GM18517 (cell line): ENCODE measurements around the gene MT4.

Experiments
- ATAC-seq: cut with Tn5 transposase; IDR thresholded peaks from one replicate; pipeline ENCODE4 v1.9.1; 2021; ENCODE audit warnings: mild to moderate bottlenecking, moderate library complexity; ENCODE audit not compliant: unreplicated experiment

The MT4 gene

GRCh38 chr16:56564793-56565477, at the start of gene MT4:
MT4 (plus strand) TSS chr16:56565073; CDS start chr16:56565129, 56 bp downstream.
- ATAC-seq, result no peak

- no peak for ATAC-seq
Measured at GRCh38 chr16:56515665-56516064, 49.2 kb upstream of the MT4 start.

- ATAC-seq, result no peak
Measured at GRCh38 chr16:56517206-56517605, 47.7 kb upstream of the MT4 start.

DNA sequence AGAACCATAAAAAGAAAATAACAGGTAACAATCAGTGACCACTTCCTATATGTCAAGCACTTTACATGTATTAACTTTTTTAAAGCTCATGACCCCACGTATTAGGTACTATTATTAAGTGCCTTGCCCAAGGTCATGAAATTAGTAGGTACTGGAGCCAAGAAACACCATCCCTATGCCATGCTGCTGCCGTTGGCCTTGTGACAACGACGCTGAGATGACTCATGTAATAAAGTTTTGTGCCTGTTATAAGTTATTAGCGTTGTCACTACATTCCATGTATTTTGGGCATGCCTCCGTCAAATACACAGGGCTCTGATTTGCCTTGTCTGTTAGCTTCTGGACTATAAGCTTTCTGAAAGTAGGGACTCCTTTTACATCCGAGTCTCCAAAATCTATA, 46.4 kb upstream of the MT4 start:
- ATAC-seq, result no peak

- peak; percentile 58 for ATAC-seq
Measured at GRCh38 chr16:56519459-56520250, 45.2 kb upstream of the MT4 start, which contains the start of gene BBS2. BBS2 (minus strand) TSS chr16:56520024; CDS start chr16:56519862, 162 bp downstream.

DNA sequence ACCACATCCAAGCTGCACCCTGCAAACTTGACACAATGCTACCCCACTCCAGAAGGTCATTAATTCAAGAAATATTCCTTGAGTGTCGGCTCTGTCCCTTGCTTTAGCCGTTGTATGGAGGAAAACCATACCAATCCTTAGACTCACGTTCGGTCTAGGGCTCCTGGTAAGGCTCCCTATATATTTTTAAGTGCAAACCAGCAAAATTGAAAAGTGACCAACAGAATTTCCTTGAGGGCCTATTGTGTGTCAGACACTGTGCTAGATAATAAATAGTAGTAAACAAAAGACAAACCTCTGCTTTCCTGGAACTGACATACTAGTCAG, 44.7 kb upstream of the MT4 start:
- ATAC-seq, result peak; percentile 12

DNA sequence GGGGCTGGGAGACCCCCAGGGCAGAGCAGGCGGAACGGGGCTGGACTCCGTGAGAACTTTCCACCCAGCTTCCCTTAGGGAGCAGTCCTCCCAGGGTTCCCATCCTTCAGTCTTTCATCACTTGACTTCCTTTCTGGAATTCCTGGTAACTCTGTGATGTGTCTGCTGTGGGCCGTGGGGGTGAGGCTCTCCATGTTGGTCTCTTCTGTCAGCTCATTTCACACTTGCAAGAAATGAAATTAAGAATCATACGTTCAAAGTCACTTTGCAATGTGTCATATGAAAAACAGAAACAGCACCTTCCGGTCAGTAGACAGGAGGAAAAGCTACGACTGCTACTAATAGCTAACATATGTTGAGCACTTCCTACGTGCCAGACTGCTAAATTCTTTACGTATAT, 39.6 kb upstream of the MT4 start:
- ATAC-seq, result no peak

GRCh38 chr16:56530872-56531271, 34.0 kb upstream of the MT4 start:
- no peak for ATAC-seq

DNA sequence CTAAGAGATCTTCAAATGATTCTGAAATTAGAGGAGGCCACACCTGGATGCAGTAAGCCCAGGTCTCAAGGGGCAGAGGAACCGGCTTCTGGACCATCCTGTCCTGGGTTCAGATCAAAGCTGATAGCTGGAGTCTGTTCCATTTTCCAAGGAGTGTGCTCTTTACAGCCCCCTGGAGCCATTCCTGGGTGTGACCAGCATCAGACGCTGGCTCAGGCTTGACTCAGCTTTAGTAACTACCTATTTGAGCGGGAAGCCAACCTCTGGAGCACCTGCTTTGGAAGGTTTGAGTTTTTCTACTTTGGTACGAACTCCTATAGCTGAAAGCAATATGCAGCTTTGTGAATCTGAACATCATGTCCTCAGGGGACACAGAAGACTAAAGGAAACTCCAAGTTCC, 32.2 kb upstream of the MT4 start:
- ATAC-seq, result no peak

DNA sequence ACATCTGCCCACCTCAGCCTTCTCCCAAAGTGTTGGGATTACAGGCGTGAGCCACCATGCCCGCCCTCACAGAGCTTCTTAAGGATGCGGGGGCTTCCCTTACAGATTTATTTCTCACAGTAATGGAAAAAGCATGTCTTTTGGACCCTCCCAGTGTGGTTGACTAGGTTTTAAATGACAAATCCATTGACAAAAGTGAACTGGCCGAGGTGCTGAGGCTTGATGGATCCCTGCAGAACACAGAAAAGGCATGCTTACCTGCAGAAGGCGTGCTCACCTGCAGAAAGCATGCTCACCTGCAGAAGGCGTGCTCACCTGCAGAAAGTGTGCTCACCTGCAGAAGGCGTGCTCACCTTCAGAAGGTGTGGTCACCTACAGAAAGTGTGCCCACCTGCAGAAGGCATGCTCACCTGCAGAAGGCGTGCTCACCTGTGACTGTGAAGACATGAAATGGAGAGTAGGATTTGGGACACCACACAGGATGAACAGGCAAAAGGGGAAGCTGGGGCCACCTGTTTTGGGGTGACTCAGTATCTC, 30.0 kb upstream of the MT4 start:
- ATAC-seq, result no peak

DNA sequence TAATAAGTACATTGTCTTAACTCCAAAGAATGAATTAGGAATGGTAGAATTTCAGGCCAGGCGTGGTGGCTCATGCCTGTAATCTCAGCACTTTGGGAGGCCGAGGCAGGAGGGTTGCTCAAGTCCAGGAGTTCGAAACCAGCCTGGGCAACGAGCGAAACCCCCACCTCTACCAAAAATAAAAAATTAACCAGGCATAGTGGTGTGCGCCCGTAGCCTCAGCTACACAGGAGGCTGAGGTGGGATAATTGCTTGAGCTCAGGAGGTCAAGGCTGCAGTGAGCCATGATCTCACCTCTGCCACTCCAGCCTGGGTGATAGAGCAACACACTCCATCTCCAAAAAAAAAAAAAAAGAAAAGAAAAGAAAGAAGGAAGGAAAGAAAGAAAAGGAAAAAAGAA, 26.5 kb upstream of the MT4 start:
- no peak for ATAC-seq

DNA sequence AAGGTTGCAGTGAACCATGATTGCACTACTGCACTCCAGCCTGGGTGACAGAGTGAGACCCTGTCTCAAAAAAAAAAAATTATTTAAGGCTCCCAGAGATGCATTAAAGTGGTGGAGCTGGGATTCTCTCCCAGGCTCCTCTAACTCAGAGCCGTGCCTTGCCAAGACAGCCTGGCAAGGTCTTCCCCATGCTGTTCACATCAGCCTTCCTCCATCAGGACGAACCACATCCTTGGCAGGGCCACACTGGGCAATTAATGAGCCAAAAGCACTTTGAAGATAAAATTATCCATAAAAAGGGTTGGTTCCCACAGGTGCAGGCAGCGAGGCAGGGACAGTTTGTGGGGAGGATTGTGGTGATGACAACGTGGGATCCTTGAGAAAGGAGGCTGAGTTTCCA, 25.2 kb upstream of the MT4 start:
- ATAC-seq, result no peak

DNA sequence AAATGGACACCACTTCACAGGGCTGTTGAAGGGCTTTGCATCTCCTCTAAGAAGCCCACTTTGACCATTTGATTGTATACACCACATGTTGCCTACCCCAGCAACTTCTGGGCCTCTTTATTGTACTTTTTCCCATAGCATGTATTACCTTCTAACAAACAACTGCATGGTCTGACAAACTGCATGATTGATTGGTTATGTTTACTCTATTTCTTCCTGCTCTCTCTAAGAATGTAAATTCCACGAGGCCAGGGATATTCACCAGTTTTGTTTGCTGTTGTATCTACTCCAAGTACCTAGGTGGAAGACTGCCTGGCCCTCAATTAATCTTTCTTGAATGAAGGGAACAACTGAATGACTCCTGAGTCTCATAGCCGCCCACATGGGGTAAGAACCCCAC, 22.8 kb upstream of the MT4 start:
- no peak for ATAC-seq

- ATAC-seq, result no peak
Measured at GRCh38 chr16:56547120-56547948, 17.5 kb upstream of the MT4 start.

DNA sequence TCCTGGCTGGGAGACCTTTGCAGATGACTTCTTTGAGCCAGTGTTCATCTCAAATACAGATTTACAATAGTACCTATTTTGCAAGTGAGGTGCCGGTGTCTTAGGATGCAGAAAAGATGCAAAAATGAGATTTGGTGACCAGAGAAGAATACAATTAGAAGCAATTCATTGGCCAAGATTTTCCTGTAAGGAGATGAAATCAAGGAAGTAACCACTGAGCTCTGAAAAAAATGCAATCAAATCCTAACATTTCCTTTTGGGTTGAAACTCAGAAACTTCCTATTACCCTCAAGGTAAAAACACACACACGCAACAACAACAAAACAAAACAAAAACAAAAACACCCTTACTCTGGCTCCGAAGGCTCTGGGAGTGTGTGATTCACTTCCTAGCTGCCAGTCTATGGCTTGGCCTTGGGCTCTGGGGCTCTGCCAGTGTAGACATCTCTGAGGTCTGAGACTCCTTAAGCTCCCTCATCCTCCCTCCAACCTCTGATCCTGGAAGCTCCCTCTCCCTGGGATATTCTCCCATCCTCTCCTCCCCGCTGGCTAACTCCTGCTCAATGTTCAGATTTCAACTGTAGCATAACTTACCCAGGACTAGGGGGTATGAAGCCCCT, 16.8 kb upstream of the MT4 start:
- ATAC-seq, result no peak

DNA sequence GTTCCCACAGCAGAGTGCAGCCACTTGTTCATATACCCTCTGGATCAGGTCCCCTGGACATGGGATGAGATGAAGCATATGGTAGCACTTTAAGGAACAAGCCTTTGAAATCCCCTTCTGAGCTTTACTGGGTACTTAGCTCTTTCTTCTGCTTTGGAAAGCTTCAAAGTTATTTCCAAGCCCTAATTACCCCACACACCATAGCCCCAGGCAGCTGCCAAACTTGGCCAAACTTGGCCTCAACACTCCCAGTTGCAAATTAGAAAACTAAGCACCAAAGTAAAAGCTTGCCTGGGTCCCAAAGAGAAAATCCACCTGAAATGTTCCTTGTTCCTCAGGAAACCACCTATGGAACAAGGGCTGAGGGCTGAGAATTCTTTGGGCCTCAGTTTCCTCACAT, 15.7 kb upstream of the MT4 start:
- ATAC-seq, result no peak

DNA sequence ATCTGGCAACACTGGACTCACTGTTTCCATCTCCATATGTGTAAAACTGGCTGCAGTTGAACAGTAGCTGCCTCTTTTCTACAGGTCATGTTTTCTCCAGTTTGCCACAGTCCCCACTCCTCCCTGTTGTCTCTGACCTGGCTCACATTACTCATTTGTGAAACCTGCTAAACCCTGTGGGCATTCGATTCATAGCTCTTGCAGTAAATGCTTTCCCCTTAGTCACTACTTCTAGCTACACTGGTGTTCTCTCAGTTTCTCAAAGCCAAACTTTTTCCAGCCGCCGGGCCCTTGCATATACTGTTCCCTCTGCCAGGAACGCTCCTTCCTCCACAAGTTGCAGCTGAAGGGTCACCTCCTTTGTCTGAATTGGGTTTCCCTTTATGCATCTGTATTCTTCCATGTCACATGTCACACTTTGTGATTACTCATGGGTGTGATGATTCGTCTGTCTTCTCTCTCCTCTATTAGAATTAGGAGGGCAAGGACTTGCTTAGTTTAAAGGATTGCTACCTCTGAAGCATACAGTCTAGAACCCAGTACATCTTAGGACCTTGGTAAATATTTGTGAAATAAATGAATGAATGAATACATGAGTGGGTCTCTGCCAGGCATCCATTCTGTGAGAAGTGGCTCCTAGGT, 15.0 kb upstream of the MT4 start:
- ATAC-seq, result no peak

GRCh38 chr16:56551796-56552738, 12.8 kb upstream of the MT4 start:
- ATAC-seq, result no peak

DNA sequence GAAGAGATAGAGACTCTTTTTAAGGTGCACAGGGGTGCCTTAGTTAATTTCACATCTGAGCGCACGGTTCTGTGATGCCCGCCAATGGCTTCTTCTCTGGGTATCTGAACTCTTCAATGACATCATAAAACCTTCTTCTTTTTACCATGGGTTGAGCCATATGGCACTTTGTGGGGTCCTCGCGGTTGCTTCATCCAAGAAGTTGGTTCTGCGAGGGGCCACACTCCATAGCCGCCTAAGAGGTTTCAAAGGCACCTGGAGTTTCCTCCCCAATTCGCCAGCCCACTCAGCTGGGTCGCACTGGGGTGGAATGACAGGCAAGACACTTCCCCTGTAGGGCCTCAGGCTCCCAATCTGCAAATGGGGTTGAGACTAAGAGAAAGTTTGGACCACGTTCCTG, 10.4 kb upstream of the MT4 start:
- ATAC-seq, result no peak
